ENCODE results near the gene FAM170B. TPM values are rescaled to one million over a fixed set of nuclear protein-coding genes. Genes with fewer than 3 reads are reported as not detected.

Gene FAM170B
- total RNA-seq, 1 experiment from 2014 or later: not detected

- no peak for TF ChIP-seq PREB (CRISPR knock-in tag; IDR thresholded peaks at IDR 0.05; ENCODE audit: borderline replicate concordance)
- TF ChIP-seq PRDM15 (CRISPR knock-in tag; IDR thresholded peaks at IDR 0.05): no peak
- TF ChIP-seq ZNF416 (CRISPR knock-in tag; IDR thresholded peaks at IDR 0.05): no peak
- TF ChIP-seq GRHL2 (CRISPR knock-in tag; IDR thresholded peaks at IDR 0.05; ENCODE audit: insufficient replicate concordance, severe bottlenecking): no peak
- TF ChIP-seq KAT7 (CRISPR knock-in tag; IDR thresholded peaks at IDR 0.05; ENCODE audit: borderline replicate concordance): no peak
- TF ChIP-seq ATF2 (CRISPR knock-in tag; IDR thresholded peaks at IDR 0.05; ENCODE audit: borderline replicate concordance, low read depth): no peak
Observed at GRCh38 chr10:49113741-49114141, 20.1 kb downstream of the FAM170B start (continued).

- CTCF ChIA-PET: interaction anchor here (1.1 to 2.1 kb wide), 2 partner anchors 51 to 455 kb away, joined by 6 to 11 read pairs; no protein-coding TSS in a partner anchor
- TF ChIP-seq JUN (CRISPR knock-in tag; IDR thresholded peaks at IDR 0.05) (no peak), PREB (CRISPR knock-in tag; IDR thresholded peaks at IDR 0.05; ENCODE audit: borderline replicate concordance) (no peak), MYBL2 (CRISPR knock-in tag; IDR thresholded peaks at IDR 0.05) (no peak), ZMAT4 (CRISPR knock-in tag; IDR thresholded peaks at IDR 0.05) (no peak), ESRRA (CRISPR knock-in tag; IDR thresholded peaks at IDR 0.05; ENCODE audit: borderline replicate concordance) (no peak), ZNF416 (CRISPR knock-in tag; IDR thresholded peaks at IDR 0.05) (no peak), TCF7 (CRISPR knock-in tag; IDR thresholded peaks at IDR 0.05; ENCODE audit: low read depth) (no peak), ZNF425 (CRISPR knock-in tag; conservative IDR thresholded peaks at IDR 0.05) (no peak), ZNF423 (CRISPR knock-in tag; IDR thresholded peaks at IDR 0.05) (no peak), ZNF671 (CRISPR knock-in tag; IDR thresholded peaks at IDR 0.05) (no peak), TEAD1 (CRISPR knock-in tag; IDR thresholded peaks at IDR 0.05) (no peak), NFATC4 (CRISPR knock-in tag; IDR thresholded peaks at IDR 0.05) (no peak), NR1H2 (CRISPR knock-in tag; IDR thresholded peaks at IDR 0.05) (no peak), PRDM15 (CRISPR knock-in tag; IDR thresholded peaks at IDR 0.05) (no peak), MAX (CRISPR knock-in tag; IDR thresholded peaks at IDR 0.05) (no peak), RELA (CRISPR knock-in tag; IDR thresholded peaks at IDR 0.05; ENCODE audit: borderline replicate concordance) (no peak), ZNF317 (CRISPR knock-in tag; IDR thresholded peaks at IDR 0.05; ENCODE audit: borderline replicate concordance, low read depth) (no peak)
Observed at GRCh38 chr10:49112851-49113250, 21.0 kb downstream of the FAM170B start.

More at GRCh38 chr10:49112851-49113250, 21.0 kb downstream of the FAM170B start:
- no peak for ATAC-seq
- H3K9me3 Mint-ChIP-seq: no peaks in the 10 kb centered on the region
- H3K36me3 Mint-ChIP-seq: no peaks in the 10 kb centered on the region
- no peak overlapping the region for H3K4me3 Mint-ChIP-seq
- POLR2A ChIA-PET: no interaction called here
- H3K27ac Mint-ChIP-seq: no peak overlapping the region
- DNase-seq (ENCODE audit: low spot score): no peak
- peaks cover 21% of the 10 kb centered on the region for H3K27me3 Mint-ChIP-seq (ENCODE audit: low read depth)
- H3K4me1 Mint-ChIP-seq: 0 out of 2 replicates have a peak, but pooled peaks cover 3% of the 10 kb centered on the region
